Brain microvascular endothelial cell (primary cell): ENCODE data around the gene SMAD3.
"Not testable (repeated sequence)": the region's sequence is repeated elsewhere in the genome, so short reads cannot be mapped to it uniquely, and the experiment has no call there.

Source experiments
- DNase-seq: peaks from one replicate; pipeline ENCODE4 v3.0.0-alpha.2; 2020
- H3K27ac ChIP-seq: fragments of 250-450 bp; sonication (Bioruptor Pico); 2 replicates; pipeline ENCODE4 v1.5.1; 2020; ENCODE audit warnings: mild to moderate bottlenecking, moderate library complexity
- H3K27me3 ChIP-seq: fragments of 250-450 bp; sonication (Bioruptor Pico); replicated peaks from 2 replicates; pipeline ENCODE4 v1.5.1; 2020; ENCODE audit warnings: mild to moderate bottlenecking
- H3K36me3 ChIP-seq: fragments of 250-450 bp; sonication (Bioruptor Pico); replicated peaks from 2 replicates; pipeline ENCODE4 v1.5.1; 2020; ENCODE audit warnings: mild to moderate bottlenecking
- H3K4me3 ChIP-seq: 2 replicates; pipeline ENCODE4 v1.5.1; 2011; ENCODE audit warnings: low read depth, mild to moderate bottlenecking, control low read depth, low read length, moderate library complexity
- in situ Hi-C: cut with HindIII; loops from 2 replicates; pipeline ENCODE4 v1.10.0; 2017; ENCODE audit warnings: low sequenced_read_pairs, low pct_ligation_motif_present
- TF ChIP-seq, protein P1 (sequence below): IDR thresholded peaks from 2 replicates; pipeline ENCODE4 v1.5.1; 2011; ENCODE audit warnings: low read depth, mild to moderate bottlenecking, moderate library complexity, low read length, control low read depth, inconsistent platforms; ENCODE audit errors: missing control alignments

The SMAD3 gene

DNA sequence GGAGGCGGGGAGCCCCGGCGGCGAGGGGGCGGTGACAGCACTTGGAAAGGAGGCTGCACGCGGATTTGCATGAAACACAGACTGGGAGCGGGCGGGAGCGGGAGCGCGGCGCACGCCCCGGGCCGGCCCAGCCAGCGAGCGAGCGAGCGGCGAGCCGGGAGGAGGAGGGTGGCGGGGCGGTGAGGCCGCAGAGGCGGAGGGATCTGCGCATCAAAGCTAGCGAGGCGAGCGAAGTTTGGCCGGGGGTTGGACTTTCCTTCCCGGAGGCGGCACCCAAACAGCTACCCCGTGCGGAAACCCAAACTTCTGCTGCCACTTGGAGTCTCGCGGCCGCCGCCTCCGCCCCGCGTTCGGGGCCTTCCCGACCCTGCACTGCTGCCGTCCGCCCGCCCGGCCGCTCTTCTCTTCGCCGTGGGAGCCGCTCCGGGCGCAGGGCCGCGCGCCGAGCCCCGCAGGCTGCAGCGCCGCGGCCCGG is at the start of gene SMAD3:
TSS of gene SMAD3 (plus strand) at position 72 of the 475 bp plus-strand sequence. CDS start 553 bp downstream, outside the sequence.
- Histone ChIP-seq H3K27me3 (no peaks in the 10 kb centered on the region), H3K4me3 (peak within 1 kb of the TSS; percentile 67), H3K36me3 (peaks cover 31% of the 10 kb centered on the region), H3K27ac (peak within 1 kb of the TSS; percentile 87)
- DNase-seq, result peak; percentile 92
- in situ Hi-C loops, result no loop called here
- TF ChIP-seq, protein P1, sequence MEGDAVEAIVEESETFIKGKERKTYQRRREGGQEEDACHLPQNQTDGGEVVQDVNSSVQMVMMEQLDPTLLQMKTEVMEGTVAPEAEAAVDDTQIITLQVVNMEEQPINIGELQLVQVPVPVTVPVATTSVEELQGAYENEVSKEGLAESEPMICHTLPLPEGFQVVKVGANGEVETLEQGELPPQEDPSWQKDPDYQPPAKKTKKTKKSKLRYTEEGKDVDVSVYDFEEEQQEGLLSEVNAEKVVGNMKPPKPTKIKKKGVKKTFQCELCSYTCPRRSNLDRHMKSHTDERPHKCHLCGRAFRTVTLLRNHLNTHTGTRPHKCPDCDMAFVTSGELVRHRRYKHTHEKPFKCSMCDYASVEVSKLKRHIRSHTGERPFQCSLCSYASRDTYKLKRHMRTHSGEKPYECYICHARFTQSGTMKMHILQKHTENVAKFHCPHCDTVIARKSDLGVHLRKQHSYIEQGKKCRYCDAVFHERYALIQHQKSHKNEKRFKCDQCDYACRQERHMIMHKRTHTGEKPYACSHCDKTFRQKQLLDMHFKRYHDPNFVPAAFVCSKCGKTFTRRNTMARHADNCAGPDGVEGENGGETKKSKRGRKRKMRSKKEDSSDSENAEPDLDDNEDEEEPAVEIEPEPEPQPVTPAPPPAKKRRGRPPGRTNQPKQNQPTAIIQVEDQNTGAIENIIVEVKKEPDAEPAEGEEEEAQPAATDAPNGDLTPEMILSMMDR, result no peak

- H3K27ac ChIP-seq, result no peak overlapping the region
- H3K4me3 ChIP-seq, result no peak overlapping the region
- no peaks in the 10 kb centered on the region for H3K27me3 ChIP-seq
- in situ Hi-C loops, result no loop called here
- no peak for DNase-seq
- H3K36me3 ChIP-seq, result no peaks in the 10 kb centered on the region
- TF ChIP-seq, protein P1, result no peak
These were observed 48.1 kb upstream of the SMAD3 start for GRCh38 chr15:67017311-67017710.

DNA sequence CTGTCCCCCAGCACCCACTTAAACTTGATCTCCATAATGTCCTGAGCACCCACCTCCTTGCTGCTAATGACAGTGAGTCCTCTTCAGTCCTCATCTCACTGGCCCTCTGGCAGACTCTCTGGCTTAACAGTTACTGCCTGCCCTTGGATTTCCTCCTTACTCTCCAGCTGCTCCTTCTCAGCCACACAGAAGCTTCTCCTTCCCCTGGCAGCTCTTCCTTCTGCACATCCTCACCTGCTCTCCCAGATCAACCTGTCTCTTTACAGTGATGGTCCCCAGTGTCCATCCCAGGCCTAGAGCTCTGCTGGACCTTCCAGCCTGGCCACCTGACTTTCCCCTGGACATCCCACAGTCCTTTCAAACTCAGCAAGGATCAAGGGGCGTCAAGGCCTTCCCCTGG is 47.4 kb upstream of the SMAD3 start:
- Histone ChIP-seq H3K4me3 (no peak overlapping the region), H3K36me3 (no peaks in the 10 kb centered on the region), H3K27me3 (no peaks in the 10 kb centered on the region), H3K27ac (no peak overlapping the region)
- DNase-seq, result no peak
- TF ChIP-seq, protein P1, result no peak
- in situ Hi-C loops, result no loop called here

GRCh38 chr15:67018441-67018840 is 47.0 kb upstream of the SMAD3 start:
- in situ Hi-C loops, result no loop called here
- Histone ChIP-seq H3K36me3 (no peaks in the 10 kb centered on the region), H3K27me3 (no peaks in the 10 kb centered on the region), H3K4me3 (no peak overlapping the region), H3K27ac (no peak overlapping the region)
- TF ChIP-seq, protein P1, result no peak
- DNase-seq, result no peak

DNA sequence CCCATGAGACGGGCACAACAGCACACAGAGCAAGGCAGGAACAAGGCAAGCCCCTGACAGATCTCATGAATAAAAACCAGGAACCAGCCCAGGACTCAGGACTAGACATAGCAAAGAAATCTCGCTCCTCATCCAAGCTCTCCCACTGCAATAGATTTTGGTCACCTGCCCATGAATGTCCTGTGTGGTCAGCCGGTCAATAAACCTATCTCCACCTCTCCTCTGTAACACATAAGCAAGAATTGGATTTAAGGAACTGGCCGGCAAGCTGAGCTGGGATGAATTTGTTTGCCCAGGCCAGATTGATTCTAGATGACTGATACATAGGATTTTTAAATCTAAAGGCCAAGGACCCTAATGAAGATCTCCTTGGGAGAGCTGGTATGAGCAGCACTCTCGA is 46.3 kb upstream of the SMAD3 start:
- no peak for DNase-seq
- no peak overlapping the region for H3K27ac ChIP-seq
- no peak overlapping the region for H3K4me3 ChIP-seq
- TF ChIP-seq, protein P1, result no peak
- no peaks in the 10 kb centered on the region for H3K27me3 ChIP-seq
- in situ Hi-C loops, result no loop called here
- H3K36me3 ChIP-seq, result no peaks in the 10 kb centered on the region

DNA sequence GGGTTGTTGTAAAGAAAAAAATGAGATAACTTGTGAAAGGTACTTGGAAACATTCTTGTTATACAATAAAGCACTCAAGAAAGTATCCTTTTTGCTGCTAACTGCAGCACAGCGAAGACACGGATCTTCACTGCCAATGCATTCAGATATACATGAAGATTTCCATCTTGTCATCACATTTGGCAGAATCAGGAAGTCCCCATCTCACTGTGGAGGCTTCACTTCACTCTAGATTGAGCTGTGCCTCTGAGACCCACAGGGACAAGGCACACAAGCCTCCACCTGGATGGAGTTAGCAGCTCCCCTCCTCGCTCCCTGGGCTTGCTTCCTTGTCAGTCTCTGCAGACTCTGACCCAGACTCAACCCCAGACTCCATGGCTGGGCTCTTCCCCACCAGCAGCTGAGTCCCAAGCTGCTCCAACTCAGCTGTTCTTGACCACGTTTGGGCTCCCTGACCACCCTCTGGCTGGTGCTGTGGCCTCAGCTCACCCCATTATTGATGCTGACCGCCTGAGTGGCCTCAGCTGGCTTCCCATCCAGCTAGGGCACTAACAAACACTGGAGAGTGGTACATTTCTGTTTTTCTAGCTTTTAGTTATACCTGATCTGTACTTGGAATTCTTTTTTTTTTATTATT is 45.4 kb upstream of the SMAD3 start:
- Histone ChIP-seq H3K27ac (no peak overlapping the region), H3K27me3 (no peaks in the 10 kb centered on the region)

GRCh38 chr15:67020668-67021067 is 44.7 kb upstream of the SMAD3 start:
- H3K4me3 ChIP-seq, in situ Hi-C loops, DNase-seq, H3K36me3 ChIP-seq, H3K27ac ChIP-seq, H3K27me3 ChIP-seq: not testable (repeated sequence)

More for the DNA sequence above, 45.4 kb upstream of the SMAD3 start:
- no peak for DNase-seq
- in situ Hi-C loops, result no loop called here
- H3K4me3 ChIP-seq, result no peak overlapping the region
- no peaks in the 10 kb centered on the region for H3K36me3 ChIP-seq
- TF ChIP-seq, protein P1, result no peak
